GM12878 (cell line): Measurements from ENCODE around the gene TUBGCP2. TPM values are rescaled to one million over a fixed set of nuclear protein-coding genes. Genes with fewer than 3 reads are reported as not detected.

Experiments used
- ATAC-seq: fragments of 200-7000 bp; cut with Tn5 transposase; 3 replicates; pipeline ENCODE4 v1.9.1; 2020; ENCODE audit warnings: mild to moderate bottlenecking, moderate library complexity
- BruUV-seq: library from RNA; stranded (reverse); fragments of 400-500 nt; replicated peaks from 2 replicates; lab custom pipeline; 2021; lab: Mats Ljungman, UMichigan
- CTCF ChIA-PET: fragments of 300-600 bp; sonication (Branson Sonifier 250); formaldehyde crosslinking; extraction: SDS; loops from one replicate; lab custom pipeline; 2021; ENCODE audit warnings: inconsistent platforms; lab: Yijun Ruan, JAX
- POLR2A ChIA-PET: fragments of 350-600 bp; formaldehyde crosslinking; extraction: SDS; loops from one replicate; lab custom pipeline; 2021; ENCODE audit warnings: inconsistent platforms; lab: Charles Lee
- RAD21 ChIA-PET: fragments of 300-600 bp; sonication (Branson Sonifier 250); formaldehyde crosslinking; loops from one replicate; lab custom pipeline; 2023; ENCODE audit warnings: antibody characterized with exemption; ENCODE audit not compliant: unreplicated experiment; lab: Charles Lee
- SMC1A ChIA-PET: fragments of 300-600 bp; sonication (Branson Sonifier 250); formaldehyde crosslinking; loops from one replicate; lab custom pipeline; 2023; ENCODE audit not compliant: unreplicated experiment, uncharacterized antibody; lab: Charles Lee
- DNase-seq: peaks from one replicate; pipeline ENCODE4 v3.0.0-alpha.2; 2011; ENCODE audit warnings: low read depth, low spot score
- FAIRE-seq: peaks from 3 replicates; lab custom pipeline; 2011; peaks lifted over from hg19 to GRCh38; lab: Jason Lieb, UNC
- H2AFZ ChIP-seq: 2 replicates; pipeline ENCODE4 v1.6.0; 2011; ENCODE audit warnings: low read depth, low read length, control low read depth; ENCODE audit not compliant: control insufficient read depth
- H3K27ac ChIP-seq: 2 replicates; pipeline ENCODE4 v1.5.1; 2011; ENCODE audit warnings: control low read depth; ENCODE audit not compliant: control insufficient read depth, insufficient read depth
- H3K27me3 ChIP-seq, 2 experiments: replicated peaks in 1 of 2; 2 replicates each; pipeline versions ENCODE4 v1.6.0 to v1.6.1; 2011; ENCODE audit warnings: low read length in 1 of 2; ENCODE audit not compliant: control insufficient read depth in 2 of 2, insufficient read depth in 2 of 2
- H3K36me3 ChIP-seq, 2 experiments: 2 replicates each; pipeline ENCODE4 v1.5.1; 2011; ENCODE audit warnings: low read length in 1 of 2; ENCODE audit not compliant: control insufficient read depth in 2 of 2, insufficient read depth in 2 of 2
- H3K4me1 ChIP-seq: 2 replicates; pipeline ENCODE4 v1.6.1; 2011; ENCODE audit warnings: mild to moderate bottlenecking, low read length, moderate library complexity, mixed read lengths; ENCODE audit not compliant: control insufficient read depth, insufficient read depth
- H3K4me2 ChIP-seq: 2 replicates; pipeline ENCODE4 v1.6.0; 2011; ENCODE audit warnings: control low read depth; ENCODE audit not compliant: control insufficient read depth, insufficient read depth
- H3K4me3 ChIP-seq: fragments of 200-600 bp; sonication (generic); 2 replicates; pipeline ENCODE4 v1.5.1; 2016
- H3K79me2 ChIP-seq: 2 replicates; pipeline ENCODE4 v1.6.0; 2011; ENCODE audit warnings: low read length; ENCODE audit not compliant: control insufficient read depth, insufficient read depth
- H3K9ac ChIP-seq: 2 replicates; pipeline ENCODE4 v1.8.0; 2011; ENCODE audit warnings: low read length, control low read depth, mixed read lengths; ENCODE audit not compliant: control insufficient read depth, insufficient read depth
- H3K9me3 ChIP-seq: replicated peaks from 3 replicates; pipeline ENCODE4 v1.5.1; 2011; ENCODE audit warnings: mild to moderate bottlenecking, low read length; ENCODE audit not compliant: control insufficient read depth, insufficient read depth
- H4K20me1 ChIP-seq: 2 replicates; pipeline ENCODE4 v1.6.0; 2011; ENCODE audit not compliant: control insufficient read depth, insufficient read depth
- BACH1 ChIP-seq: fragments of 450-650 bp; IDR thresholded peaks from 2 replicates; pipeline ENCODE4 v1.6.1; 2017; ENCODE audit warnings: mild to moderate bottlenecking, borderline replicate concordance
- FOS ChIP-seq: IDR thresholded peaks from 3 replicates; pipeline ENCODE4 v1.6.1; 2011; ENCODE audit warnings: borderline replicate concordance; ENCODE audit not compliant: insufficient read length; ENCODE audit errors: extremely low read depth
- GATAD2B ChIP-seq: fragments of 450-650 bp; conservative IDR thresholded peaks from 2 replicates; pipeline ENCODE4 v1.6.1; 2017; ENCODE audit warnings: low read depth, mild to moderate bottlenecking, moderate library complexity
- IKZF2 ChIP-seq, 2 experiments: fragments of 450-650 bp; IDR thresholded peaks; 2 replicates each; pipeline ENCODE4 v1.6.1; 2017; ENCODE audit warnings: mild to moderate bottlenecking in 2 of 2, moderate library complexity in 2 of 2
- SP1 ChIP-seq: IDR thresholded peaks from one replicate; pipeline ENCODE4 v1.6.1; 2011; ENCODE audit warnings: low read depth, low read length
- ZNF622 ChIP-seq: fragments of 450-650 bp; IDR thresholded peaks from 2 replicates; pipeline ENCODE4 v1.6.1; 2017; ENCODE audit warnings: mild to moderate bottlenecking, inconsistent platforms
- WGBS: methylation state at CpG from one replicate; pipeline ENCODE4 v1.1.6; 2016; ENCODE audit warnings: low lambda C conversion rate; ENCODE audit not compliant: insufficient replicate concordance, insufficient coverage; ENCODE audit errors: missing lambda C conversion rate; 5-methylcytosine and 5-hydroxymethylcytosine counted together
- in situ Hi-C: fragments of 300-500 bp; cut with MboI; formaldehyde crosslinking; loops from 9 replicates; pipeline ENCODE4 v1.14.3; 2018; ENCODE audit warnings: mixed read lengths
- intact Hi-C: fragments of 100-400 bp; cut with micrococcal nuclease; formaldehyde crosslinking; loops from one replicate; pipeline ENCODE4 v1.14.2; 2022; ENCODE audit not compliant: unreplicated experiment
- polyA plus RNA-seq, 11 experiments: library from polyadenylated mRNA; depleted of rRNA in 4 of 11; unstranded in 6 of 11; stranded (reverse) in 5 of 11; fragments of >200 nt; fragmentation: Nextera tagmentation in 4 of 11; fragmentation: Illumina TruSeq in 1 of 11; extraction: Ambion mirVana in 4 of 11; extraction: Trizol in 1 of 11; gene quantifications; 1 replicate in 1 of 11; 2 replicates in 10 of 11; pipeline versions ENCODE4 v1.2.1 to v1.2.3, GENCODE V29; 2011 to 2016; ENCODE audit warnings: inconsistent platforms in 2 of 11, missing spikeins in 2 of 11, low read depth in 1 of 11
- total RNA-seq, 4 experiments: library from RNA; depleted of rRNA in 3 of 4; stranded (reverse); fragments of >200 nt in 3 of 4; fragmentation: Illumina TruSeq in 1 of 4; extraction: Trizol in 1 of 4; gene quantifications; 2 replicates each; pipeline versions ENCODE4 v1.2.1 to v1.2.3, GENCODE V29; 2013 to 2021
- TF ChIP-seq, protein P1 (sequence below): IDR thresholded peaks from 2 replicates; pipeline ENCODE4 v1.6.1; 2012; ENCODE audit warnings: low read depth, low read length, improper control_type of control experiment
- TF ChIP-seq, protein P2 (sequence below): IDR thresholded peaks from 2 replicates; pipeline ENCODE4 v1.6.1; 2011; ENCODE audit warnings: borderline replicate concordance, low read depth, mild to moderate bottlenecking, moderate library complexity, mixed read lengths, low read length; ENCODE audit not compliant: insufficient read depth; ENCODE audit errors: extremely low read length

TUBGCP2 gene
- total and polyA plus RNA-seq, 10 of the 15 experiments (the other 5 are each of a cell fraction or from before 2014, with no cell fraction given): 4.8 to 47.1 (median 34.7) TPM

DNA sequence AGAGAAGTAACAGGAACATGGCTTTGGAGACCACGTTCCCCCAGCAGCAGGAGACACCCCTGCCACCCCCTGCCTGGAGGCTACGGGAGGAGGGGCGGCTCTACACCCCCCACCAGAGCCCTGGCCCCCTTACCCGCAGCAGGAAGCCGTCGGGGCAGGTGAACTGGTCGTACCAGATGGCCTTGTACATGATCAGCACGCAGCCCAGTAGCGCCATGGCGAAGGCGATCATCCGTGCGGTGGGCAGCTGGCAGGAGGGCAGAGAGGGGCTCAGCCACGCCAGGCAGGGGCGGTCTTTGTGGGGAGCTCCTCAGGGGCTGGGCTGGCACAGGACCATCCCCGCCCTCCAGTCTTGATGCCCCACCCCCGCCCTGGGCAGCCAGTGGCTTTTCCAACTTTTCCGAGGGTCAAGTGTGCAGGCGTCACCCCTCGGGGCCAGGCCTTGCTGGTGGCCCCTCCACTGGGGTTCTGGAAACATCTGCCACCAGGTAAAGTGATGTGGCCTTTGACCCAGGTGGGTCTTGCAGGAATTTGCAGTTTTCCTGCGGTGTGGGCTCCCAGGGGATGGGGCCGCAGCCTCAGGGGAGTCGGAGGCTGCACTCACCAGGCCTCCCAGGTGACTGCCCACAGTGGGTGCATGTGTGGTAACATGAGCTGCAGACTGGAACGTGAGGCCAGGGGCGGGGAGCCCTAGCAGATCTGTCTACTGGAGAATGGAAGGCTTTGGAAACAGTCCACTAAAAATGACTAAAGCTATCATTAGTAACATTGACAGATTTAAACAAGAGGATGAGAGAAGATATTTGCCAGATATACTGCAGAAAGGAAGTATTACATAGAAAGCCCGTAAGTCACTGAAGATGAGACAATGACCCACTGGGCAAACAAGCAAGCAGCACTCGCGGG is 18.3 kb upstream of the TUBGCP2 start:
- no peak for FAIRE-seq

More for the DNA sequence above, 18.3 kb upstream of the TUBGCP2 start:
- no peaks in the 10 kb centered on the region for H4K20me1 ChIP-seq
- no peaks in the 10 kb centered on the region for H3K9me3 ChIP-seq
- in situ Hi-C loops: loop anchor here (5.0 kb wide), 1 partner anchor 170 kb away; no protein-coding TSS in a partner anchor
- H2AFZ ChIP-seq: no peak overlapping the region
- CTCF ChIA-PET: interaction anchor here (3.8 kb wide), 1 partner anchor 193 kb away, joined by 24 read pairs; no protein-coding TSS in a partner anchor
- H3K4me2 ChIP-seq: no peak overlapping the region
- 13% methylated on average over 28 of the region's 28 CpGs for WGBS
- no peak overlapping the region for H3K4me3 ChIP-seq
- no peak for DNase-seq
- H3K9ac ChIP-seq: no peak overlapping the region
- no peaks in the 10 kb centered on the region for H3K4me1 ChIP-seq
- POLR2A ChIA-PET: no interaction called here
- RAD21 ChIA-PET: no interaction called here
- H3K27me3 ChIP-seq: peaks cover 4 to 6% of the 10 kb centered on the region in 2 experiments
- H3K27ac ChIP-seq: no peak overlapping the region
- SMC1A ChIA-PET: no interaction called here
- TF ChIP-seq SP1 (no peak), IKZF2 (IDR thresholded peaks at IDR 0.05) (no peak), GATAD2B (no peak), BACH1 (no peak), ZNF622 (no peak), FOS (no peak)
- TF ChIP-seq, protein P1, sequence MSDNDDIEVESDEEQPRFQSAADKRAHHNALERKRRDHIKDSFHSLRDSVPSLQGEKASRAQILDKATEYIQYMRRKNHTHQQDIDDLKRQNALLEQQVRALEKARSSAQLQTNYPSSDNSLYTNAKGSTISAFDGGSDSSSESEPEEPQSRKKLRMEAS: no peak
- TF ChIP-seq, protein P2, sequence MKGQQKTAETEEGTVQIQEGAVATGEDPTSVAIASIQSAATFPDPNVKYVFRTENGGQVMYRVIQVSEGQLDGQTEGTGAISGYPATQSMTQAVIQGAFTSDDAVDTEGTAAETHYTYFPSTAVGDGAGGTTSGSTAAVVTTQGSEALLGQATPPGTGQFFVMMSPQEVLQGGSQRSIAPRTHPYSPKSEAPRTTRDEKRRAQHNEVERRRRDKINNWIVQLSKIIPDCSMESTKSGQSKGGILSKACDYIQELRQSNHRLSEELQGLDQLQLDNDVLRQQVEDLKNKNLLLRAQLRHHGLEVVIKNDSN: no peak
- TF ChIP-seq, all 136 proteins: peak for 0
- H3K36me3 ChIP-seq: no peaks in the 10 kb centered on the region
- intact Hi-C loops: loop anchor here (5.0 kb wide), 1 partner anchor 65 kb away; the partner anchor contains the start of gene MTG1
- H3K79me2 ChIP-seq: no peaks in the 10 kb centered on the region
- ATAC-seq: no peak
- BruUV-seq: no TSS peak
